GM23338 (cell line): ENCODE measurements around the gene KRTAP7-1. TPM values are rescaled to one million over a fixed set of nuclear protein-coding genes. Genes with fewer than 3 reads are reported as not detected.

ENCODE experiments used
- polyA plus RNA-seq: library from polyadenylated mRNA; unstranded; fragments of >200 nt; fragmentation: Nextera tagmentation; extraction: Ambion mirVana; gene quantifications from 2 replicates; pipeline ENCODE4 v1.2.1, GENCODE V29; 2016
- small RNA-seq: library from RNA; depleted of rRNA; stranded (forward); fragments of <200 nt; gene quantifications from one replicate; pipeline ENCODE3, GENCODE V24; 2014; ENCODE audit warnings: low replicate concordance
- total RNA-seq: library from RNA; depleted of rRNA; stranded (reverse); fragments of >200 nt; shearing (Covaris generic); gene quantifications from 2 replicates; pipeline ENCODE4 v1.2.3, GENCODE V29; 2014; rRNA removed

The KRTAP7-1 gene
- total and polyA plus RNA-seq, 2 experiments from 2014 or later: not detected

Small RNA genes within 50 kb of the gene (small RNA-seq; reads per million reads assigned to genes)
- not detected for gene KRTAP8-2P
- not detected for gene KRTAP8-3P

Other genes with a start within 250 kb of the KRTAP7-1 start
- not detected in 2 replicates for gene KRTAP22-2, start 239.4 kb downstream of the KRTAP7-1 start, total RNA-seq
- not detected in 2 replicates for gene KRTAP22-2, start 239.4 kb downstream of the KRTAP7-1 start, polyA plus RNA-seq
- gene KRTAP6-3, start 237.3 kb downstream of the KRTAP7-1 start, total RNA-seq: not detected in 2 replicates
- gene KRTAP6-3, start 237.3 kb downstream of the KRTAP7-1 start, polyA plus RNA-seq: not detected in 2 replicates
- not detected in 2 replicates for gene KRTAP6-2, start 230.9 kb downstream of the KRTAP7-1 start, total RNA-seq
- not detected in 2 replicates for gene KRTAP6-2, start 230.9 kb downstream of the KRTAP7-1 start, polyA plus RNA-seq
- gene KRTAP22-1, start 228.7 kb downstream of the KRTAP7-1 start, total RNA-seq: not detected in 2 replicates
- gene KRTAP22-1, start 228.7 kb downstream of the KRTAP7-1 start, polyA plus RNA-seq: not detected in 2 replicates
- not detected in 2 replicates for gene KRTAP6-1, start 215.8 kb downstream of the KRTAP7-1 start, total RNA-seq
- gene KRTAP6-1, start 215.8 kb downstream of the KRTAP7-1 start, polyA plus RNA-seq: not detected in 2 replicates
- not detected in 2 replicates for gene KRTAP20-1, start 213.3 kb downstream of the KRTAP7-1 start, total RNA-seq
- not detected in 2 replicates for gene KRTAP20-1, start 213.3 kb downstream of the KRTAP7-1 start, polyA plus RNA-seq
- not detected in 2 replicates for gene KRTAP20-4, start 209.1 kb downstream of the KRTAP7-1 start, total RNA-seq
- gene KRTAP20-4, start 209.1 kb downstream of the KRTAP7-1 start, polyA plus RNA-seq: not detected in 2 replicates
- gene KRTAP20-2, start 194.6 kb downstream of the KRTAP7-1 start, total RNA-seq: not detected in 2 replicates
- gene KRTAP20-2, start 194.6 kb downstream of the KRTAP7-1 start, polyA plus RNA-seq: not detected in 2 replicates
- gene KRTAP20-3, start 186.9 kb downstream of the KRTAP7-1 start, total RNA-seq: not detected in 2 replicates
- gene KRTAP20-3, start 186.9 kb downstream of the KRTAP7-1 start, polyA plus RNA-seq: not detected in 2 replicates
- not detected in 2 replicates for gene KRTAP21-3, start 111.0 kb downstream of the KRTAP7-1 start, total RNA-seq
- not detected in 2 replicates for gene KRTAP21-3, start 111.0 kb downstream of the KRTAP7-1 start, polyA plus RNA-seq
- not detected in 2 replicates for gene KRTAP21-2, start 82.5 kb downstream of the KRTAP7-1 start, total RNA-seq
- gene KRTAP21-2, start 82.5 kb downstream of the KRTAP7-1 start, polyA plus RNA-seq: not detected in 2 replicates
- gene KRTAP21-1, start 74.3 kb downstream of the KRTAP7-1 start, total RNA-seq: not detected in 2 replicates
- gene KRTAP21-1, start 74.3 kb downstream of the KRTAP7-1 start, polyA plus RNA-seq: not detected in 2 replicates
- not detected in 2 replicates for gene KRTAP8-1, start 16.5 kb downstream of the KRTAP7-1 start, total RNA-seq
- gene KRTAP8-1, start 16.5 kb downstream of the KRTAP7-1 start, polyA plus RNA-seq: not detected in 2 replicates
- gene KRTAP11-1, start 51.8 kb upstream of the KRTAP7-1 start, total RNA-seq: not detected in 2 replicates
- gene KRTAP11-1, start 51.8 kb upstream of the KRTAP7-1 start, polyA plus RNA-seq: not detected in 2 replicates
- gene KRTAP19-8, start 208.7 kb upstream of the KRTAP7-1 start, total RNA-seq: not detected in 2 replicates
- not detected in 2 replicates for gene KRTAP19-8, start 208.7 kb upstream of the KRTAP7-1 start, polyA plus RNA-seq